ENCODE results near the gene HIRIP3.

HIRIP3 gene

GRCh38 chr16:29984764-29985147 is 10.7 kb downstream of the HIRIP3 start:
- Mint-ChIP-seq H3K4me1 (no peaks in the 10 kb centered on the region), H3K27ac (no peak overlapping the region), H3K9me3 (no peaks in the 10 kb centered on the region), H3K27me3 (no peaks in the 10 kb centered on the region), H3K4me3 (no peak overlapping the region), H3K36me3 (peaks cover 72% of the 10 kb centered on the region)
- no peak for ATAC-seq

- H3K36me3 Mint-ChIP-seq, result peaks cover 72% of the 10 kb centered on the region
- H3K27me3 Mint-ChIP-seq, result no peaks in the 10 kb centered on the region
- no peaks in the 10 kb centered on the region for H3K9me3 Mint-ChIP-seq
- no peak for ATAC-seq
- no peak overlapping the region for H3K4me3 Mint-ChIP-seq
- peak overlapping the region; percentile 7 for H3K27ac Mint-ChIP-seq
- H3K4me1 Mint-ChIP-seq, result no peaks in the 10 kb centered on the region
Observed at GRCh38 chr16:29984137-29984763, 11.2 kb downstream of the HIRIP3 start.

GRCh38 chr16:29983420-29984136 is 11.8 kb downstream of the HIRIP3 start:
- Mint-ChIP-seq H3K27me3 (no peaks in the 10 kb centered on the region), H3K27ac (peak overlapping the region; percentile 7), H3K4me1 (no peaks in the 10 kb centered on the region), H3K4me3 (no peak overlapping the region), H3K9me3 (no peaks in the 10 kb centered on the region), H3K36me3 (peaks cover 72% of the 10 kb centered on the region)
- no peak for ATAC-seq

- Mint-ChIP-seq H3K4me3 (no peak overlapping the region), H3K36me3 (peaks cover 64% of the 10 kb centered on the region), H3K4me1 (no peaks in the 10 kb centered on the region), H3K27me3 (no peaks in the 10 kb centered on the region), H3K27ac (no peak overlapping the region), H3K9me3 (no peaks in the 10 kb centered on the region)
- no peak for ATAC-seq
Observed at GRCh38 chr16:29982560-29983419, 12.6 kb downstream of the HIRIP3 start.

- H3K36me3 Mint-ChIP-seq, result peaks cover 35% of the 10 kb centered on the region
- no peak overlapping the region for H3K4me3 Mint-ChIP-seq
- no peak overlapping the region for H3K27ac Mint-ChIP-seq
- H3K9me3 Mint-ChIP-seq, result no peaks in the 10 kb centered on the region
- ATAC-seq, result no peak
- no peaks in the 10 kb centered on the region for H3K27me3 Mint-ChIP-seq
- H3K4me1 Mint-ChIP-seq, result peaks cover 31% of the 10 kb centered on the region
Observed at GRCh38 chr16:29978564-29979270, 16.7 kb downstream of the HIRIP3 start.

GRCh38 chr16:29978081-29978480 is 17.3 kb downstream of the HIRIP3 start:
- H3K27ac Mint-ChIP-seq, result no peak overlapping the region
- H3K27me3 Mint-ChIP-seq, result no peaks in the 10 kb centered on the region
- H3K4me3 Mint-ChIP-seq, result no peak overlapping the region
- peaks cover 37% of the 10 kb centered on the region for H3K4me1 Mint-ChIP-seq
- H3K36me3 Mint-ChIP-seq, result peaks cover 29% of the 10 kb centered on the region
- no peak for ATAC-seq
- no peaks in the 10 kb centered on the region for H3K9me3 Mint-ChIP-seq

GRCh38 chr16:29977063-29977825 is 18.2 kb downstream of the HIRIP3 start:
- H3K4me1 Mint-ChIP-seq, result peaks cover 39% of the 10 kb centered on the region
- H3K9me3 Mint-ChIP-seq, result no peaks in the 10 kb centered on the region
- H3K27me3 Mint-ChIP-seq, result no peaks in the 10 kb centered on the region
- H3K27ac Mint-ChIP-seq, result peak overlapping the region; percentile 80
- H3K4me3 Mint-ChIP-seq, result no peak overlapping the region
- peaks cover 21% of the 10 kb centered on the region for H3K36me3 Mint-ChIP-seq
- no peak for ATAC-seq

- Mint-ChIP-seq H3K36me3 (peaks cover 25% of the 10 kb centered on the region), H3K4me3 (peak overlapping the region; percentile 93), H3K9me3 (no peaks in the 10 kb centered on the region), H3K27ac (peak overlapping the region; percentile 80), H3K27me3 (no peaks in the 10 kb centered on the region), H3K4me1 (peaks cover 39% of the 10 kb centered on the region)
- no peak for ATAC-seq
Observed at GRCh38 chr16:29975811-29976511, 19.5 kb downstream of the HIRIP3 start.

- Mint-ChIP-seq H3K27me3 (no peaks in the 10 kb centered on the region), H3K4me3 (peak overlapping the region; percentile 93), H3K27ac (peak overlapping the region; percentile 80), H3K9me3 (no peaks in the 10 kb centered on the region), H3K4me1 (peaks cover 39% of the 10 kb centered on the region), H3K36me3 (peaks cover 20% of the 10 kb centered on the region)
- no peak for ATAC-seq
Observed at GRCh38 chr16:29975134-29975538, 20.3 kb downstream of the HIRIP3 start.

GRCh38 chr16:29974291-29975133 is 20.9 kb downstream of the HIRIP3 start:
- ATAC-seq, result no peak
- H3K36me3 Mint-ChIP-seq, result peaks cover 17% of the 10 kb centered on the region
- peak overlapping the region; percentile 93 for H3K4me3 Mint-ChIP-seq
- H3K9me3 Mint-ChIP-seq, result no peaks in the 10 kb centered on the region
- H3K27me3 Mint-ChIP-seq, result no peaks in the 10 kb centered on the region
- H3K27ac Mint-ChIP-seq, result peak overlapping the region; percentile 80
- peaks cover 39% of the 10 kb centered on the region for H3K4me1 Mint-ChIP-seq

- Mint-ChIP-seq H3K27ac (peak within 1 kb of the TSS; percentile 80), H3K4me1 (peaks cover 39% of the 10 kb centered on the region), H3K36me3 (peaks cover 16% of the 10 kb centered on the region), H3K4me3 (peak within 1 kb of the TSS; percentile 93), H3K9me3 (no peaks in the 10 kb centered on the region), H3K27me3 (no peaks in the 10 kb centered on the region)
- ATAC-seq, result peak; percentile 99
Observed at GRCh38 chr16:29973384-29974246, 21.8 kb downstream of the HIRIP3 start, which contains the start of gene TAOK2. TAOK2 (plus strand) TSS chr16:29973868; CDS start chr16:29977773, 3,905 bp downstream.

GRCh38 chr16:29972992-29973383 is 22.4 kb downstream of the HIRIP3 start:
- Mint-ChIP-seq H3K27ac (peak overlapping the region; percentile 80), H3K9me3 (no peaks in the 10 kb centered on the region), H3K4me3 (peak overlapping the region; percentile 93), H3K4me1 (peaks cover 39% of the 10 kb centered on the region), H3K27me3 (no peaks in the 10 kb centered on the region), H3K36me3 (peaks cover 18% of the 10 kb centered on the region)
- ATAC-seq, result no peak
